Activated B cell treated with CpG ODN at 0.5 μM for 24 hours (primary cell): ENCODE results near the gene ZBTB17. TPM values are rescaled to one million over a fixed set of nuclear protein-coding genes. Genes with fewer than 3 reads are reported as not detected.

ENCODE experiments used
- ATAC-seq: fragments of 200-7000 bp; cut with Tn5 transposase; one replicate; pipeline ENCODE4 v1.10.0; 2021; ENCODE audit warnings: low read depth, mild to moderate bottlenecking, moderate library complexity
- CTCF ChIA-PET: fragments of 350-600 bp; sonication (Branson Sonifier 250); formaldehyde crosslinking; loops from one replicate; lab custom pipeline; 2021; ENCODE audit warnings: antibody characterized with exemption; lab: Charles Lee
- POLR2A ChIA-PET: fragments of 350-600 bp; sonication (Branson Sonifier 250); formaldehyde crosslinking; loops from one replicate; lab custom pipeline; 2021; ENCODE audit warnings: antibody characterized with exemption; lab: Charles Lee
- DNase-seq: peaks from one replicate; pipeline ENCODE4 v3.0.0; 2022
- H3K27ac Mint-ChIP-seq: one replicate; pipeline ENCODE4 v1.8.0; 2020; ENCODE audit warnings: mixed read lengths
- H3K27me3 Mint-ChIP-seq: one replicate; pipeline ENCODE4 v1.8.0; 2021; ENCODE audit warnings: mixed read lengths
- H3K36me3 Mint-ChIP-seq: one replicate; pipeline ENCODE4 v1.8.0; 2021; ENCODE audit warnings: low read depth, mixed read lengths
- H3K4me1 Mint-ChIP-seq: one replicate; pipeline ENCODE4 v1.8.0; 2021; ENCODE audit warnings: mixed read lengths
- H3K4me3 Mint-ChIP-seq: one replicate; pipeline ENCODE4 v1.8.0; 2020; ENCODE audit warnings: mild to moderate bottlenecking, mixed read lengths
- H3K9me3 Mint-ChIP-seq: one replicate; pipeline ENCODE4 v1.8.0; 2020; ENCODE audit warnings: mixed read lengths
- intact Hi-C: fragments of 100-400 bp; cut with micrococcal nuclease; formaldehyde crosslinking; loops from one replicate; pipeline ENCODE4 v1.15.1; 2024
- total RNA-seq: library from RNA; stranded (reverse); gene quantifications from 2 replicates; pipeline ENCODE4 v1.2.3, GENCODE V29; 2022
- TF ChIP-seq, protein P1 (sequence below): fragments of 200-600 bp; IDR thresholded peaks from one replicate; pipeline ENCODE4 v1.8.0; 2022; ENCODE audit warnings: antibody characterized with exemption, mild to moderate bottlenecking

Gene ZBTB17
- total RNA-seq, 1 donor from 2014 or later, result 121 TPM

DNA sequence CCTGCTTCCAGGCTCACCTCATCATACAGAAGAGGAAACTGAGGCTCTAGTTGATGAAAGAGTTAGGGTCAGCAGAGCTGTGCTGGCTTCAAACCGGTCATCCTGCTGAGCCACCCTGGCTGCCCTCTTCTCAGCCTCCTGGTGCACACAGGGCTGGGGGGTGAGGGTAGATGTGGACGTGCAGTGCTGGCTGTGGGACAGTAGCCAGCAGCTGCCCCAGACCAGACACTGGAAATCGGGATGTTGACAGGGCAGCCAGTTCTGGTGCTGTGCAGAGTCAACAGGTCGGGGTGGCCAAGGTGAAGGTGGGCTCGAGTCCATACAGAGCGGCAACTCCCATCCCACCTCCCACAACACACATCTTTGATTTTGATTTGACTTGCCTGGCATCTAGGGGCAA lies 44.4 kb upstream of the ZBTB17 start:
- intact Hi-C loops, result no loop called here
- POLR2A ChIA-PET, result no interaction called here
- H3K36me3 Mint-ChIP-seq, result no peaks in the 10 kb centered on the region
- no peaks in the 10 kb centered on the region for H3K9me3 Mint-ChIP-seq
- H3K27me3 Mint-ChIP-seq, result peaks cover 3% of the 10 kb centered on the region
- CTCF ChIA-PET, result no interaction called here
- no peak overlapping the region for H3K4me3 Mint-ChIP-seq
- H3K27ac Mint-ChIP-seq, result no peak overlapping the region
- ATAC-seq (no peak), DNase-seq (no peak)
- H3K4me1 Mint-ChIP-seq, result peaks cover under 1% of the 10 kb centered on the region
- TF ChIP-seq, protein P1, sequence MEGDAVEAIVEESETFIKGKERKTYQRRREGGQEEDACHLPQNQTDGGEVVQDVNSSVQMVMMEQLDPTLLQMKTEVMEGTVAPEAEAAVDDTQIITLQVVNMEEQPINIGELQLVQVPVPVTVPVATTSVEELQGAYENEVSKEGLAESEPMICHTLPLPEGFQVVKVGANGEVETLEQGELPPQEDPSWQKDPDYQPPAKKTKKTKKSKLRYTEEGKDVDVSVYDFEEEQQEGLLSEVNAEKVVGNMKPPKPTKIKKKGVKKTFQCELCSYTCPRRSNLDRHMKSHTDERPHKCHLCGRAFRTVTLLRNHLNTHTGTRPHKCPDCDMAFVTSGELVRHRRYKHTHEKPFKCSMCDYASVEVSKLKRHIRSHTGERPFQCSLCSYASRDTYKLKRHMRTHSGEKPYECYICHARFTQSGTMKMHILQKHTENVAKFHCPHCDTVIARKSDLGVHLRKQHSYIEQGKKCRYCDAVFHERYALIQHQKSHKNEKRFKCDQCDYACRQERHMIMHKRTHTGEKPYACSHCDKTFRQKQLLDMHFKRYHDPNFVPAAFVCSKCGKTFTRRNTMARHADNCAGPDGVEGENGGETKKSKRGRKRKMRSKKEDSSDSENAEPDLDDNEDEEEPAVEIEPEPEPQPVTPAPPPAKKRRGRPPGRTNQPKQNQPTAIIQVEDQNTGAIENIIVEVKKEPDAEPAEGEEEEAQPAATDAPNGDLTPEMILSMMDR, result no peak

DNA sequence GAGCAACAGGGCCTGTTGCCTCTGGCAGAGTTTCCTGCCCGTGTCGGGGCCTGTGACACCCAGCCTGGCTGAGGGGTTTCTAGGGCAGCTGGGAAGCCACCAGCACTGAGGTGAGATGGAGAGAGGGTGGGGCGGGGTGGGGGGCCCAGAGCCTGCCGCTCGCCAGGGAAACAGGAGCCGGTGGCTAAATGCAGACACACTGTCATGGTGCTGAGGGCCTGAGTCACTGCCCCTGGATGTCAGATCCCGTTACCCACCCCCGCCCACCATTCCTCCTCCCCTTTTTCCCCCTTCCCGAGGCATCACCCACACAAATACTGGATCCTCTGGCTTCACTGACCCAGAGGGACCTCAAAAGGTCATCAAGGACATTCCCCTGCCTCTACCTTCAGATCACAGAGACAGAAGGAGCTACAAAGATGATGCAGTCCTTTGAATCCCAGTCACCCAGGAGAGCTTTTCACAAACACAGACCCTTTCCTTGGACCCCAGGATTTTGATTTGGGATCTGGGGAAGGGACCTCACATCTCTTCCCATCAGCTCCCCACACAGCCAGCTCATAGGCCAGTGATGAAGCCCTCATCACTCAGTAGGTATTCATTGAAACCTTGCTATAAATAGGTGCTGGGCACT lies 43.9 kb upstream of the ZBTB17 start:
- no peak for DNase-seq
- H3K27ac Mint-ChIP-seq, result no peak overlapping the region
- H3K4me1 Mint-ChIP-seq, result peaks cover 6% of the 10 kb centered on the region
- peaks cover 3% of the 10 kb centered on the region for H3K27me3 Mint-ChIP-seq
- POLR2A ChIA-PET, result no interaction called here
- no peaks in the 10 kb centered on the region for H3K9me3 Mint-ChIP-seq
- ATAC-seq, result no peak
- intact Hi-C loops, result no loop called here
- H3K4me3 Mint-ChIP-seq, result no peak overlapping the region
- CTCF ChIA-PET, result no interaction called here
- TF ChIP-seq, protein P1, result no peak
- no peaks in the 10 kb centered on the region for H3K36me3 Mint-ChIP-seq

DNA sequence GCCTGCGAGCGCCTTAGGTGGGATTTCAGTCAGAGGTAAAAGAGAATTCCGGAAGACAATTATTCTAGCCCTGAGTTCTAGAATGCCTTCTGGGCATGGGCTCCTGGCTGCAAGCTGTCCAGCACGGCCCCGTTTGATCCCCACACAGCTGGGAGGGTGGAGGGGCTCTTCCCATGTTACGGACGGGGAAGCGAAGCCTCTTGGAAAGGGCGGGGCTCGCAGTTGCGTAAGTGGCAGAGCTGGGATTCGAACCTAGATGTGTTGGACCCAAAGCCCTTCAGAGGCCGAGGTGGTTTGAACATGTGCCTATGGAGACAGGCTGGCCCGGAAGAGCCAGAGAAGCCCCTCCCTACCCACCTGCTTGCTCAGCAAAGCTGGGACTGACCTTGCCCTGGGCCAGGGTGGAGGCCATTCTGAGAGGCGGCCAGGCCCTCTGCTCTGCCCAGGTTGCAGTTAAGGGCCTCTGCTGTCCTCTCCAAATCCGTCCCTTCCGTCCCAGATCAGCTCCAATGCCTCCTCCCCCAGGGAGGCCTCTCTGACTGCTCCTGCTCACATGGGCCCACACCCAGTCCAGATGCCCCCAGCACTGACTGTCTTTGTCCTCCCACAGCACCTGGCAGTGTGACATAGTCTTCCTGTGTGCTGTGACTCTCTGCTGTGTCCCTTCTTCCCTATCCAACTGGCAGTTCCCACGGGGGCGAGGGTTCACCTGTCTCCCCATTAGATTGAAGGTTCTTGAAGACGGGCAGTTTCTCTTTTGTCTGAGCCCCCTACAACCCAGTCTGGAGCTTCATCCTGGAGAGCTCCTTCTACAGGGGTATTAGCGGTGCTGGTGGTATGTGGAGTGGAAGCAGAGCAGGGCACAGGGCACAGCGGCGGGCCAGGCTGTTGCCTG lies 43.1 kb upstream of the ZBTB17 start:
- ATAC-seq (no peak), DNase-seq (no peak)
- Mint-ChIP-seq H3K4me3 (no peak overlapping the region), H3K27ac (no peak overlapping the region), H3K9me3 (no peaks in the 10 kb centered on the region), H3K27me3 (peaks cover 3% of the 10 kb centered on the region), H3K36me3 (no peaks in the 10 kb centered on the region), H3K4me1 (peaks cover 13% of the 10 kb centered on the region)
- ChIA-PET CTCF (no interaction called here), POLR2A (no interaction called here)
- intact Hi-C loops, result no loop called here
- TF ChIP-seq, protein P1, result no peak

DNA sequence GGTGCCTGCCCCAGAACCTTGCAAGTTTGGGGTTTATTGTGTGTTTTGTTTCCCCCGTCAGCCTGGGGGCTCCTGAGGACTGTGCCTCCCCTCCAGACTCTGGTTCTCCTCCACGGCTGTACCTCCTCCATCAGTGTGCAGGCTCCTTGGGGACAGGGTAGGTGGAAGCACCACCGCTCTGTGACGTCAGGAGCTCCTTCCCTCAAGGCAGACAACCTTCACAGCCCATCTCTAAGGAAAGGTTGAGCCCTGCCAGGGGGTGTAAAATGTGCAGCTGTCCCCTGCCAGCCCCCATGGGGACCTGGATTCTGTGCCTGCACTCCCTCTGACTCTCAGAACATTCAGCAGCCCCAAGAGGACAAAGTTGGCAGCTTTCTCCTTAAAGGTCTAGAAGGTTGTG lies 42.4 kb upstream of the ZBTB17 start:
- Mint-ChIP-seq H3K27me3 (peaks cover 3% of the 10 kb centered on the region), H3K4me3 (no peak overlapping the region), H3K4me1 (peaks cover 19% of the 10 kb centered on the region), H3K27ac (no peak overlapping the region), H3K9me3 (no peaks in the 10 kb centered on the region), H3K36me3 (no peaks in the 10 kb centered on the region)
- POLR2A ChIA-PET, result no interaction called here
- CTCF ChIA-PET, result no interaction called here
- no peak for DNase-seq
- intact Hi-C loops, result no loop called here
- no peak for ATAC-seq
- TF ChIP-seq, protein P1, result no peak

DNA sequence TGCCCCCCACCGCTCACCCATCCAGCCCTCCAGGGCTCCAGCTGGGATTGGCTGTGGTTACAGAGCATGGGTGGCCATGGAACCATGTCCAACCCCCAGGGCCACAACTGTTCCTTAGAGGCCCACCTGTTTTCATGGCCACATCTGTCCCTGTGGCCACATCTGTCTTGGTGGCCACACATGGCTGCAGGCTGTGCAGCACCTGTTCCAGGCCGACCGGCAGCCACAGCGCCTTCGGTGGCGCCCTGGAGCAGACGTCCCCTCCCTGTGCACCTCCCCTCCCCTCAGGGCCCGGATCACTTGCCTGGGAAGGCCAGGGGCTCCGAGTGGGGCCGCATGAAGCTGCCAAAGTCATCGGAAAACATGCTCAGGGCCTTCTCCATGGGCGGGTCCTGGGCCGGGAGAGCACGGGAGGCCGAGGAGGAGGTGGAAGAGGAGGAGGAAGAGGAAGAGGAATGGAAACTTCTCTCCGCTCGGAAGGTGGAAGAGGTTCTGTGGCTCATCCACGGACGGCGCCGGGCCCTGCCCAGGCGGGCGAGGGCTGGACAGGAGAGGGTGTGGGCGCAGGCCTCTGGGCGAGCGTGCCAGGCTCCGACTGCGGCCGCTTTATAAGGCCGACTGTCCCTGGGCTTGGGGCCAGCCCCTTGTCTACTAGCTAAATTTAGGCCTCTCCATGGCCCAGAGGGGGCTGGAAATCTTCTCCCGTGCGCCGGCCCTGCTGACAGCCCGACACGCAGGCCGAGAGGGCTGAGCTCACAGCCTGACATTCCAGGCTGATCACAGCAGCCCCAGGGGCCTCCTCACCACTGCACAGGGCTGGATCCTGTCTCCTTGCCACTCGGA lies 41.8 kb upstream of the ZBTB17 start, which contains the start of gene HSPB7:
TSS of gene HSPB7 (minus strand) at position 583 of the 843 bp plus-strand sequence. CDS start at position 503, 80 bp downstream.
- TF ChIP-seq, protein P1, result no peak
- no peak for DNase-seq
- H3K27me3 Mint-ChIP-seq, result peaks cover 3% of the 10 kb centered on the region
- no peak within 1 kb of the TSS for H3K4me3 Mint-ChIP-seq
- ChIA-PET POLR2A (no interaction called here), CTCF (no interaction called here)
- H3K27ac Mint-ChIP-seq, result no peak within 1 kb of the TSS
- ATAC-seq, result no peak
- no peaks in the 10 kb centered on the region for H3K9me3 Mint-ChIP-seq
- no peaks in the 10 kb centered on the region for H3K36me3 Mint-ChIP-seq
- intact Hi-C loops, result no loop called here
- H3K4me1 Mint-ChIP-seq, result peaks cover 19% of the 10 kb centered on the region
